ENCODE measurements around the gene GPR37.

Gene GPR37

GRCh38 chr7:124780056-124780455 lies 14.5 kb upstream of the GPR37 start:
- no peak for DNase-seq (ENCODE audit: low read depth in 1 of 2, low spot score in 1 of 2)

- DNase-seq (ENCODE audit: low read depth in 1 of 2, low spot score in 1 of 2) = no peak
Measured at GRCh38 chr7:124779620-124780019, 14.0 kb upstream of the GPR37 start.

GRCh38 chr7:124779194-124779593 lies 13.6 kb upstream of the GPR37 start:
- no peak for DNase-seq (ENCODE audit: low read depth in 1 of 2, low spot score in 1 of 2)

- DNase-seq (ENCODE audit: low read depth in 1 of 2, low spot score in 1 of 2) = no peak
Measured at GRCh38 chr7:124777268-124777667, 11.7 kb upstream of the GPR37 start.

GRCh38 chr7:124776153-124776552 lies 10.6 kb upstream of the GPR37 start:
- DNase-seq (ENCODE audit: low read depth in 1 of 2, low spot score in 1 of 2) = no peak

- DNase-seq (ENCODE audit: low read depth in 1 of 2, low spot score in 1 of 2) = no peak
Measured at GRCh38 chr7:124775422-124775821, 9.8 kb upstream of the GPR37 start.

DNA sequence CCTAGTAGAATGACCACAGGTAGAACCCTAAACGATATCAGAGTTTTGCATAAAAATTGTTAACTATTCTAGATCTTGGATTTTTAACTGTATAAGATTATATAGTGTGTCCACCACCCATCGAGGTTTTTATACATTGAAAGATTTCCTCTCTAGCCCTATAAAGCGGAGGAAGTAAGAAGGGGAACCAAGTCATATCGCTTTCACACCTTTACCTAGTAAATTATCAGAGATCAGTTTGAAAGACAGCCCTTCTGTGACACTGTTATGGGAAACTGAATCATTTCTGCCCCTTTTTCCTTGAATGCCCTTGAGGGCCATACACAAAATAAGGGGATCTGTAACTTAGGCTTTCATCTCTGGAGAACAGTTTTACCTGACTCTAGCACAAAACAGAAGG lies 8.3 kb upstream of the GPR37 start:
- DNase-seq (ENCODE audit: low read depth in 1 of 2, low spot score in 1 of 2) = no peak

- DNase-seq (ENCODE audit: low read depth in 1 of 2, low spot score in 1 of 2) = no peak
Measured at GRCh38 chr7:124773339-124773738, 7.7 kb upstream of the GPR37 start.

DNA sequence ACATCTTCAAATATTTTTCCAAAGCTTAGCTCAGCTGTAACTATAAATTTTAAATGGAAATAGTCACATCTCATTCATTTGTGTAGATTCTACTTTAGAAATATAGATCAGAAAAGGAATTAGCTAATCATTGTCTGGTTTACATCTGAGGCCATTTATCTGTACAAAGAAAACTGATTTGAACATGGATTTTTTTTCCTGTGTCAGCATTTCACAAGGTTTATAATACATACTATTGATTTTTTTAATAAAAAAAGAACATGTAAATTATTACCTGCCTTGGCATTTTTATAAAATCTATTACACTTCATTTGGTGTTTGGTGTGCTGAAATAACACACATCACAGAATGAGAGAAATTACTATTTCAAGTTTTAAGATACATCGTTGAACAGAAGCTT lies 3.5 kb upstream of the GPR37 start:
- DNase-seq (ENCODE audit: low read depth in 1 of 2, low spot score in 1 of 2) = no peak

DNA sequence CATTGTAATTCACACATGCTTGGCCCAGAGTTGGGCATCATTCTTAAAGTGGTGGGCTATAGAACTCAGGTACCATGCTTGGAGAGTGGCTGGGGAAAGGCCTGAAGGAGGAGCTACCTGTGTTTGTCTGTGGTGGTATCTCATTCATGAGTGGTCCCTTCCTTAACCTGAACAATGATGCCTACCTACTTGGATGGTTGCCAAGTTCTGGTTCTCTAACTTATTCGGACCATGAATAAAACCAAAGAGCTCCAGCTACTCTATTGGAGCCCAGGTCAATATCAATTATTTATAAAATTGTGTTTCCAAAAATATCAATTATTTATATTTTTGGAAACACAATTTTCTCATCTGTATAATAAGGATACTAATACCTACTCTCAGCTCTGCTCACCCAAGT lies 2.9 kb upstream of the GPR37 start:
- no peak for DNase-seq (ENCODE audit: low read depth in 1 of 2, low spot score in 1 of 2)

DNA sequence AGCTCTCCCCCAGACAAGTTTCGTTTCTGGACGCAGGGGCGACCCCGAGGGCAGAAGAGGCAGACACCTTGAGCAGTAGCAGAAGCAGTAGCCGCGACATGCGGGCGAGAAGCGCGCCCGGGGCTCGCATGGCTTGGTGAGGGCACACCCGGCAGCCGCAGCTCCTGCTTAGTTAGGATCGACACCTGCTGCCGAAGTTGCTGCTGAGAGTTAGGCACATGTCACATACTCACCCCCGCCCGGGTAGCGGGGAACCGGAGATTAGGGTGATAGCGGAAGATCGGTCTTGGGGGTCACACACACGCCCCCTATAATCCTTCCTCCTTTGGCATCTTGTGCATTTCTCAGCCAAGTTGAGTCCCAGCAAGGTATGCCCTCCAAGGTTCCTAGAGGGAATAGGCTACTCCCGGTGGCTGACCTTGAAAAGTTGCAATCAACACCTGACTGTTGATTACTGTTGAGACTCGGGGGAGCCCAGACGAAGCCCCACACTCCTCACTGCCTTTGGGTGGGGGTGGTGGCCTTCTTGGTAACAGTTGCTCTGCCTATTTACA lies 668 bp downstream of the GPR37 start:
- DNase-seq (ENCODE audit: low read depth in 1 of 2, low spot score in 1 of 2) = no peak

DNA sequence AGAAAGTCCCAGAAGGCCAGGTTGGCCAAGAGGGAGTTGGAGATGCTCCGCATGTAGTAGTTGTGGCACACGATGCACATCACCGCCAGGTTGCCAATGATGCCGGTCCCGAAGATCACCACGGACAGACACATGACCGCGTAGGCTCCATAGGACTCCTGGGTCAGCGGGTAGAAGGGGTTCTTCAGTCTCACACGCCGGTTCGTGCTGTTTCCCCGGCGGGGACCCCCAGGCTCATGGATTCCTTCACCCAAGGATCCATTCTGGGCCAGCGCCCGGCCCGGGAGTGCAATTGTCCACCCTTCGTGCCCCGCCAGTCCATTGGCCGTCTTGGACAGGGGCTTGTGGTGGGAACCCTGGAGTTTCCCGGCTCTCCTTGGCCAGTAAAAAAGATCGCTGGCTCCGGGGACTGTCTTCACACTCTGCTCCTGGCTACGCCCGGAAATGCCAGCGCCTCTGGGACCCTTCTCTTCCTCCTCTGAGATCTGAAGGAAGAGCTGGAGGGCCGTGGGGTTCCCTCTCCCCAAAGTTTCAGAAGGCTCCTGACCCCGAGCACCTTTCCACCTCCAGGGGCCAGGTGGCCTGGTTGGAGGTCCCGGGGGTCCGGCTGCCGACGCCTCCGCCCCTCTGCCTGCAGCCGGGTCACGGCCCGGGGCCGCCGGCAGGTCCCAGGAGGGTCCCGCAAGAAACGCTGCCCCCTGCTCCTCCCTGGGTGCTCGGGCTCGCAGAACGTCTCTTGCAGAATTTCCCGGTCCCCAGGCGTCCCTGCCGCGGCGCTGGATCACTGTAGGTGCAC lies 1.3 kb downstream of the GPR37 start:
- no peak for DNase-seq (ENCODE audit: low read depth in 1 of 2, low spot score in 1 of 2)

DNA sequence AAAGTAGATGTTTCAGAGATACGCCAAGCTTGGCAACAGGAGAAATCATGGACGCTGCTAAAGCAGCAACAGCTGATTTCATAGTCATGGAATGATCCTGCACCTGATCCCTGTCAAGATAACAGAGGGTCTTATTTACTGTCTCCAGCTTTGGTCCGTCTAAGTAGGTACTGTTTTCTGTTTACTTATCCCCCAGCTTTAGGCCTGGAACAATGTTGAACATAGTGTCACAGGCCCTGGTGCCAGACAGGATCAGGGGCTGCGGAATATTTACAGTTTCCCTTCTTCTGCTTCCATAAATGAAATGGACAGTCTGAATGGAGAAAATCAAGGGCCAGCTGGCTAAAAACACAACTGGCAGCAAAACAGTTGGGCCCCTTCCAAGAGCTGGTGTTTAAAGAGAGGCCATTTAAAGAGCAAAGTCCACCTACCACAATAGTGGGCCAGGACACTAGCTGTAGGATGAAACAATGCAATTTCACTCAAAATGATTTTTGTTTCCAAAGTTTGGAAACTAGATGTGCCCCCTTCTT lies 2.9 kb downstream of the GPR37 start:
- no peak for DNase-seq (ENCODE audit: low read depth in 1 of 2, low spot score in 1 of 2)

DNA sequence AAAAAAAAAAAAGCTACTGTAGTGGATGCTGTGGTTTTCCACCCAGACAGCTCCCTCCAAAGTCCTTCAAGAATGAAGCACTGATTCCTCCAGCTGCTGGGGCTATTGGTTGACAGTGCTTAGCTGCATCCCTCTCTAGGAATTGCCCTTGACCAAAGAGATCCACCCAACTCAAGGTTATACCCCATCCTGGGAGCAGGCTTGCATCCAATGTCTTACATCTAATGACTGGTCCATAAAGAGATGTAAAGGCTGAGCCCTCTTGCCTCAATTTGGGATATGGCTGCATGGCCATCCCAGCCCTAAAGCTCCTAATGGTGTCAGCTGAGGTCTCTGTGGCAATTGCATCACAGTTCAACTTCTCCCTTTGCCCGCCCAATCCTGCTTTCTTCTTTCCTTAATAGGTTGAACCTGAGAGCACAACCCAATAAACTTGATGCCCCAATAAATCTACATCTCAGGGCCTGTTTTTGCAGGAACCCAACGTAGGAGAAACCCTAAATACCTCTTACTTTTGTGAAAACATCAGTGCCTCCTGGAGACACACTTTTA lies 4.4 kb downstream of the GPR37 start:
- DNase-seq (ENCODE audit: low read depth in 1 of 2, low spot score in 1 of 2) = no peak

DNA sequence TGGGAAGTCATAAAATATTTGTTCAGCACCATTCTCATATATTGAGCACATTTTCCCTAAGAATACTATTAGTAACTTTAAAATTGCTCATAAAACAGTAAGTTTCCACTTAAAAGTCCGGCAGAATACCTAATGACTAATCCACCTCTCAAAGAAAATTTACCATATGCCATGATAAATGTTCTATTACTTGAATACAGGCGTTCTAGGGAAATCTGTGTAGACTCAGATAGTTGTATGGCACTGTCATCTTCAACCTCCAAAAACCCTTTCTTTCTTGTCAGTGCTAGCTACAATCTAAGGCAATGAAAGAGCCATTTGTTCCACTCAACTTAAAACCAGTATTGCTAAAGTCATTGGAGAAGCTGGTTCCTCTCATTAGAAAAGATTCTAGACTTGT lies 7.3 kb downstream of the GPR37 start:
- no peak for DNase-seq (ENCODE audit: low read depth in 1 of 2, low spot score in 1 of 2)

- DNase-seq (ENCODE audit: low read depth in 1 of 2, low spot score in 1 of 2) = no peak
Measured at GRCh38 chr7:124754576-124755268, 10.9 kb downstream of the GPR37 start.

DNA sequence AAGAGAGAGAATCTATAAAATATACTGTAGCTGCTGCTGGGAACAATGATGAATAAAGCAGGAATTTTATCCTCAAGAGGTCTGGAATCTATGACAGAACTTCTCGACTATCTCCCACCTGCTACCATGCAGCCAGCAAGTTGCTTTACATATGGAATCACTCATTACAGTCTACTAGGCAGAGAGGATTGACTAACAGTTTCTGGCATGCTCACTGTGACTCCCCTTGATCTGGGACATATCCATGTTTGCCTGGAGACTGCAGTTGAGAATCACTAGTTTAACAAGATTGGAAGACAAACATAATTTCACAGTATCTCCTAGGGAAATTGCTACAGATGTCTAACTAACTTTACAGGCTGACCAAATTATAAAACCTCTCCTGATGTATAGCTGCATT lies 13.3 kb downstream of the GPR37 start:
- DNase-seq (ENCODE audit: low read depth in 1 of 2, low spot score in 1 of 2) = no peak

DNA sequence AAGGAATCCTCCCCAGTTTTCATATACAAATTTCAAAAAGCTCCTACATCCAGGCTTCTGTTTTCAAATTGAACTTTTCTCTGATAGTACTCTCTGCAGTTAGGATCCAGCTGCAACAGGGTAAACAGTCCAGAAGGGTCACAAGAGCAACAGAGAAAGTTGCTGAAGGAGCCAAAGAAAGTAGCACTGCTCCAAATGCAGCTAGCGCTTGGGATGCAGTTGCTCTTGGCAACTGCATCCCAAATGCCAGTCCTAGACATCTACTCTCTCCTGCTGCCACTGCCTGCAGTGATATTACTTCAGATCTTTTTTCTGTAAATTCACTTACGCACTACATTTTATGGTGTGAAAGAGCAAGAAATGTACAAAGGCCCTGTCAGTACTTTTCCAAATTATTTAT lies 14.6 kb downstream of the GPR37 start:
- DNase-seq (ENCODE audit: low read depth in 1 of 2, low spot score in 1 of 2) = no peak

DNA sequence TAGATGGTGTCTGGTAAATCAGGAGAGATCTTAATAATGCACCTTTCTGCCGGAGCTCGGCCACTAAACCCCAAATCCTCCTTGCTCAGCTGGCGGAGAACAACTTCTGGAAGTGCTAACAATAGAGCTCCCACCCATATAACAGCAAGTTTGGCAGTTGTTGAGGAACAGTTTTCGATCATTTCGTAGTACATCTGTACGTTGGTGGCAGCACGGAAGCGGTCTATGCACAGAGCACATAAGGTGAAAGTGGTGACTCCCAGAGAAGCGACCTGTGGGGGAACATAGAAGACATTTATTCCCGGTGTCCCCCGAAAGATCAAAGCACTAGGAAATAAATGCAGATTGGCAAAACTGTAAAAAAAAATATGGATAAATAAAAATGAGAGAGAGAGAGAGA lies 18.5 kb downstream of the GPR37 start:
- no peak for DNase-seq (ENCODE audit: low read depth in 1 of 2, low spot score in 1 of 2)

GRCh38 chr7:124738639-124739038 lies 27.0 kb downstream of the GPR37 start:
- DNase-seq (ENCODE audit: low read depth in 1 of 2, low spot score in 1 of 2) = no peak

- DNase-seq (ENCODE audit: low read depth in 1 of 2, low spot score in 1 of 2) = no peak
Measured at GRCh38 chr7:124737760-124738300, 27.8 kb downstream of the GPR37 start.

GRCh38 chr7:124728610-124729009 lies 37.0 kb downstream of the GPR37 start:
- no peak for DNase-seq (ENCODE audit: low read depth in 1 of 2, low spot score in 1 of 2)
